Ureter (tissue), 1 donor: ENCODE data around the gene RPS28. TPM values are rescaled to one million over a fixed set of nuclear protein-coding genes. Genes with fewer than 3 reads are reported as not detected.
"Not testable (repeated sequence)": the region's sequence is repeated elsewhere in the genome, so short reads cannot be mapped to it uniquely, and the experiment has no call there.

Experiments used
- DNase-seq: peaks from one replicate; pipeline ENCODE4 v3.0.0-alpha.2; 2020; ENCODE audit warnings: low spot score
- total RNA-seq: library from RNA; stranded (reverse); gene quantifications from one replicate; pipeline ENCODE4 v1.2.4, GENCODE V29; 2023
- donor health status: DM: yes; HTN: yes; CAD: no.

RPS28 gene
- total RNA-seq, 1 donor from 2014 or later = 1,953 TPM

DNA sequence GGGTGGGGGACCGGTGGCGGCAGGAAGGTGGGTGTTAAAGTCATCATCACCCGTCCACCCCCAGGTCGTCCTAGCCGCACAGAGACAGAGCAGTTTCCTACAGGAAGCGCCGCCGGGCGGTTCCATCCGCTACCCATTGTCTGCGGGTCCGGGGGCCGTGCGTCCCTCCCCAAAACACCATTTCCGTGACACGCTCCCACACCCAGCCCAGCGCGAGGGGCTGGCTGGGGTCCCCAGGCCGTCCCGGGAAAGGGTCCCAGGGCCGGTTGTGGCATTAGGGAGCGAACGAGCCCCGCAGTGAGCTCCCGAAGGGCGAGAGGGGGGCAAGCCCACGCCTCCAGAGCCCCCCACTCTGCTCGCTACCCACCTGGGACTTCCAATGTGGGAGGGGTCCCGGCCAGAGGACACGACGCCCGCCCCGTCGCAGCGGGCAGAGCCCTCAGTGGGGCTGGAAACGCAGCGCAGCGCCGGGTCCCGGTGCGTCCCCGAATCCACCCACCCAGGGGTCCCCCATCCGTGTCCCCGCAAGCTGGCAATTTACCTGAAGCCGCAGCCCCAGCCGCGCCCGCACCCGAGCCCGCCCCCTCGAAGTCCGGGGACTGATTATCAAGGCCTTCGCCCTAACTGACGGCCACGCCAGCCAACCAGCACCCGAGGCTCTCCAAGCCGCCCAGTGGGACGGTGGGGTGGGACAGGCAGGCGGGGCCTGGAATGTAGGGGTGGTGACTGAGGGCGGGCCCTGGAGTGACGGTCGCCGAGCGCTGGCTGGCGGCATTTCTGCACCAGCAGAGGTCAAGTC, 21.6 kb downstream of the RPS28 start, which contains the start of gene KANK3:
Gene KANK3, minus strand, starts transcription at position 579 of the 799 bp plus-strand sequence. CDS start 5,434 bp downstream, outside the sequence.
- peak; percentile 94 for DNase-seq

DNA sequence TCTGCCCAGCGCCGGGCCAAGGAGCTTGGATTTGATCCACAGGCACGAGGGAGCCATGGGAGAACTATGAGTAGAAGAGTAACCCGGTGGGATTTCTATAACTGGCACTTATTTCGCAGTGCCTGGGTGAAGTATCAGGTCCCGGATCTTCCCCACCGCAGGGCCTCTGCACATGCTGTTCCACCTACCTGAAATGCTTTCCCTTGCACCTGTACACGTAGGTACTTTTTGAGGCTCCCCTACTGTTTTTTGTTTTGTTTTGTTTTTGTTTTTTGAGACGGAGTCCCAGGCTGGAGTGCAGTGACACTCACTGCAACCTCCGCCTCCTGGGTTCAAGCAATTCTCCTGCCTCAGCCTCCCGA, 22.2 kb downstream of the RPS28 start:
- DNase-seq = no peak

DNA sequence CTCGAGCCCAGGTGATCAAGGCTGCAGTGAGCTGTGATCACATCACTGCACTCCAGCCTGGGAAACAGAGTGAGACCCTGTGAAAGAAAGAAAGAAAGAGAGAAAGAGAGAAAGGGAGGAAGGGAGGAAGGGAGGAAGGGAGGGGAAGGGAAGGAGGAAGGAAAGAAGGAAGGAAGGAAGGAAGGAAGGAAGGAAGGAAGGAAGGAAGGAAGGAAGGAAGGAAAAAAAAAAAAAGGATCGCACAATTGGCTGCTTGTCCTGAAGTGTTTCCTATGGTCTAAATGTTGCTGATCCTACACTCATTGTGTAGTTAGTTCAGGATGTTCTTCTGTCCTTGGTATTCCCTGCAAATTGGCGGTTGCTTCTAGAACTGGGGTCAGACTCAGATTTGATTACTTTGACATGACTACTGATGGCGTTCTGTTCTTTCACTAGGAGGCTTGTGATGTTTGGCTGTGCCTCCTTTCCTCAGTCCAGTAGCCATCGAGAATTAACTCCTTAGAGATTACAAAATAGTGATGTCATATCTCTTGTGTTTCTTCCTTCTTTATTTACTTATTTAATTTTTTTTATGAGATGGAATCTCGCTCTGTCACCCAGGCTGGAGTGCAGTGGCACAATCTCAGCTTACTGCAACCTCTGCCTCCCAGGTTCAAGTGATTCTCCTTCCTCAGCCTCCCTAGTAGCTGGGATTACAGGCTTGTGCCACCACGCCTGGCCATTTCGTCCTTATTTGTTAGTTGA, 28.5 kb downstream of the RPS28 start:
- not testable (repeated sequence) for DNase-seq

DNA sequence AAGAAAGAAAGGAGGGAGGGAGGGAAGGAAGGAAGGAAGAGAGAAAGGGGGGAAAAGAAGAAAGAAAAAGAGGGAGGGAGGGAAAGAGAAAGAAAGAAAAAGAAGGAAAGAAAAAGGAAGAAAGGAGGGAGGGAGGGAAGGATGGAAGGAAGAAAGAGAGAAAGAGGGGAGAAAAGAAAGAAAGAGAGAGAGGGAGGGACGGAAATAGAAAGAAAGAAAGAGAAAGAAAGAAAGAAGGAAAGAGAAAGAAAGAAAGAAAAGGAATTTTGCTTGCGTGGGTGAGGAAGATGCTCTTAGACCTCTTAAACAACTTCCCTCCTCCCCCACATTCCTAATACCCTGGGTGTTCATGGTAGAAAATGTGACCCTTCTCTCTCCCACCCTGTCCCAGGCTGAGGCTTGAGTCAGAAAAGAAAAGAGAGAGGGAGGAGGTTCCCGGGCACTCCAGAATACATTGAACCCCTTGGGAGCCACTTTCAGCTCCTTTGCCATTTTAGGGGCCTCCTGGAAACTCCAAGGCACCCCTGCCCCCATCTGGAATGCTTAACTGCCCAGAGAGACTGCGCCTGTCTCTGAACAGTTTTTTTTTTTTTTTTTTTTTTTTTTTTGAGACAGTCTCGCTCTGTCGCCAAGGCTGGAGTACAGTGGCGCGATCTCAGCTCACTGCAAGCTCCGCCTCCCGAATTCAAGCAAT, 31.0 kb downstream of the RPS28 start:
- DNase-seq = no peak

DNA sequence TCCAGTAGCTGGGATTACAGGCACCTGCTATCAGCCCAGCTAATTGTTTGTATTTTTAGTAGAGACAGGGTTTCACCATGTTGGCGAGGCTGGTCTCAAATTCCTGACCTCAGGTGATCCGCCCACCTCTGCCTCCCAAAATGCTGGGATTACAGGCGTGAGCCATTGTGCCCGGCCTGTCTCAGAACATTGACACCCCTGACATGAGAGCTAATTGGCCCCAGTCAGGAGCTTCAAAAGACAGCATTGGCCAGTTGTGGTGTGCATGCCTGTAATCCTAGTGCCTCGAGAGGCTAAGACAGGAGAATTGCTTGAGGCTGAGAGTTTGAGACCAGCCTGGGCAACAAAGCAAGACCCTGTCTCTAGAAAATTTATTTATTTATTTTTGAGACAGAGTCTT, 31.5 kb downstream of the RPS28 start:
- not testable (repeated sequence) for DNase-seq

DNA sequence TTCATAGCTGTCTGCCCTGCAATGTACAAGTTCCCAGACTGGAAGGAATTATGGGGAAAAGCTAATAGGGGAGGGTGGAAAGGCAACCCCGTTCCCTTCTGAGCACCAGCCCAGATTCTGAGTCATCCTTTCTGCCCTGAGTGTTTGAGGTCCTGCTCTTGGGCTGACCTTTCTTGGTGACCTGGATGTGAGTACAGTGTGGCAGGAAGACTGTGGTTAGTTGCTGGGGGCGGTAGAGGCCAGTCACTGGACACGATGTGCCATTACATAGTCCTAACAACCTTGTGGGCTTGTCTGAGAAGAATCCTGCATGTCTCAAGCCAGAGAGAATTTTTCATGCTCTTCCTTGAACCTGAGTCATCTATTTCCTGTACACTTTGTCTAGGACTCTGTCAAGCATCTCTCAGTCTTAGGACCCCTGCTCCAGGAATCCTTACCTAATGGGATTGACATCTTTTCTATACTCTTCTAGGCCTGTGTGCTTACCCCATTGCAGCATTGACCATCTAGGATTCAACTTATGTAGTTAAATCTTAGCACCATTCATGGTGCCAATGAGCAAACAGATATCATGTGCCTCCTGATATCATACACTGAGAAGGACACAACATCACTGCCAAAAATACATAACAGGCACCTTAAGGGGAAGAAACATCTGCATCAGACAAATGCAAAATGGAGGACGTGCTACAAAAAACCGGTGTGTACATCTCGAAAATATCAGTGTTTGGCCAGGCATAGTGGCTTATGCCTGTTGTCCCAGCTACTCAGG, 34.5 kb downstream of the RPS28 start:
- DNase-seq = no peak

DNA sequence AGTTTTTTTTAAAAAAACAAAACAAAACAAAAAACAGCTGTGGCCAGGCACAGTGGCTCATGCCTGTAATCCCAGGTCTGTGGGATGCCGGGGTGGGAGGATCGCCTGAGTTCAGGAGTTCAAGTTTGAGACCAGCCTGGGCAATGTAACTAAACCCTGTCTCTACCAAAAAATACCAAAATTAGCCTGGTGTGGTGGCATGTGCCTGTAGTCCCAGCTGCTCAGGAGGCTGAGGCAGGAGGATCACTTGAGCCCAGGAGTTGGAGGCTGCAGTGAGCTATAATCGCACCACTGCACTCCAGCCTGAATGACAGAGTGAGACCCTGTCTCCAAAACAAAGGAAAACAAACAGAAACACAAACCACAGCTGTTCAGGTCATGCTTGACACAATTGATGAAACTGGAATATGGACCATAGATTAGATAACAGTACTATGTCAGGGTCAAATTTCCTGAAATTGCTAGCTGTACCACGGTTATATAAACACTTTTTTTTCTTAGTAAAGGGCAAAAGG, 35.8 kb downstream of the RPS28 start:
- no peak for DNase-seq

DNA sequence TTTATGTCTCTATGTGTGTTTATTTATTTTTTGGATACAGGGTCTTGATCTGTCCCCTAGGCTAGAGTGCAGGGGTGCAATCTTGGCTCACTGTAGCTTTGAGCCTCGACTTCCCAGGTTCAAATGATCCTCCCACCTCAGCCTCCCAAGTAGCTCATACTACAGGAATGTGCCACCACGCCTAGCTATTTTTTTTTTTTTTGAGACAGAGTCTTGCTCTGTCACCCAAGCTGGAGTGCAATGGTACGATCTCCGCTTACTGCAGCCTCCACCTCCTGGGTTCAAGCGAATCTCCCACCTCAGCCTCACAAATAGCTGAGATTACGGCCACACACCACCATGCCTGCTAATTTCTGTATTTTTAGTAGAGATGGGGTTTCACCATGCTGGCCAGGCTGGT, 37.7 kb downstream of the RPS28 start:
- DNase-seq = no peak

DNA sequence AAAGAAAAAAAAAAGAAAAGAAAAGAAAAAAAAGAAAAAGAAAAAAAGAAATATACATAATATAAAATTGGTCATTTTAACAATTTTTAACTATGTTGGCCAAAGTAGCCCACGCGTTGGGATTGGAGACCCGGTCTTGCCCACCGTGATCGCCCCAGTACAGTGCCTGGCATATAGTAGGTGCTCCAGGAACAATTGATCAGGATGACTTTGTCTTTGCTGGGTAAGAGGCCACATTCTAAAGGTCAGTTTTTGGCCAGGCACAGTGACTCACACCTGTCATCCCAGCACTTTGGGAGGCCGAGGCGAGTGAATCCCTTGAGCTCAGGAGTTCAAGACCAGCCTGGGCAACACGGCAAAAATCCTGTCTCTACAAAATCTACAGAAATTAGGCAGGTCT, 38.9 kb downstream of the RPS28 start:
- no peak for DNase-seq

DNA sequence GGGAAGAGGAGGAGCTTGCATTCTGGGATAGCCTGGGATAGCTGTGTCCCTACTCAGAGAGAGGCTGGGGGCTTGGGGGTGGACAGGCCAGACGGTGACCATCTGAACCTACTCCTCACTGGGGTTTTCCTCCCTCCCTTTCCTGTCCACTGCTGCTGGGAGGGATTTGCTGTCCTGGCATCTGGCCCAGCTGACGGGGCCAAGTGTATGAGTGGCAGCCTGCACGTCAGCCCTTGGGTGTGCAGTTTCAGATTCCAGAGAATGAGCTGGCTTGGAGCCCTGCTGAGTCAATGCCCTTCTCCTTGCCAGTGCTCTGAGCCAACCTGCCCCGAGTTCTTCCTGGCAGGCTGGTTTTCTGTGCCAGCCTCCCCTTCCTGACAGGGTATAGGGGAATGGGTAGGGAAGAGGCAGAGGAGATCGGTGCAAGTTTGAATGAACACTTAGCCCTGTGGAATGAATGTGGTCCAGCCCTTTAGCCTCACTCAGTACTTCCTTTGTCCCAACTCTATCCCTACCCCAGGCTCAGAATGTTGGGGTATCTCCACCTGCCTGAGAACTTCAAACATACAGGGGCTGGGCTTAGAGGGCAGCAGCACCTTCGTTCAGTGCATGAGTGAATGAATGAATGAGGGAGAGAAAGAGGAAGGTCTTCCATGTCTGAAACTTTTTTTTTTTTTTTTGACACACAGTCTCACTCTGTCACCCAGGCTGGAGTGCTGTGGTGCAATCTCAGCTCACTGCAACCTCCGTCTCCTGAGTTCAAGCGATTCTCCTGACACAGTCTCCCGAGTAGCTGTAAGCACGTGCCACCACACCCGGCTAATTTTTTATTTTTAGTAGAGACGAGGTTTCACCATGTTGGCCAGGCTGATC, 40.9 kb downstream of the RPS28 start:
- DNase-seq = peak; percentile 95

DNA sequence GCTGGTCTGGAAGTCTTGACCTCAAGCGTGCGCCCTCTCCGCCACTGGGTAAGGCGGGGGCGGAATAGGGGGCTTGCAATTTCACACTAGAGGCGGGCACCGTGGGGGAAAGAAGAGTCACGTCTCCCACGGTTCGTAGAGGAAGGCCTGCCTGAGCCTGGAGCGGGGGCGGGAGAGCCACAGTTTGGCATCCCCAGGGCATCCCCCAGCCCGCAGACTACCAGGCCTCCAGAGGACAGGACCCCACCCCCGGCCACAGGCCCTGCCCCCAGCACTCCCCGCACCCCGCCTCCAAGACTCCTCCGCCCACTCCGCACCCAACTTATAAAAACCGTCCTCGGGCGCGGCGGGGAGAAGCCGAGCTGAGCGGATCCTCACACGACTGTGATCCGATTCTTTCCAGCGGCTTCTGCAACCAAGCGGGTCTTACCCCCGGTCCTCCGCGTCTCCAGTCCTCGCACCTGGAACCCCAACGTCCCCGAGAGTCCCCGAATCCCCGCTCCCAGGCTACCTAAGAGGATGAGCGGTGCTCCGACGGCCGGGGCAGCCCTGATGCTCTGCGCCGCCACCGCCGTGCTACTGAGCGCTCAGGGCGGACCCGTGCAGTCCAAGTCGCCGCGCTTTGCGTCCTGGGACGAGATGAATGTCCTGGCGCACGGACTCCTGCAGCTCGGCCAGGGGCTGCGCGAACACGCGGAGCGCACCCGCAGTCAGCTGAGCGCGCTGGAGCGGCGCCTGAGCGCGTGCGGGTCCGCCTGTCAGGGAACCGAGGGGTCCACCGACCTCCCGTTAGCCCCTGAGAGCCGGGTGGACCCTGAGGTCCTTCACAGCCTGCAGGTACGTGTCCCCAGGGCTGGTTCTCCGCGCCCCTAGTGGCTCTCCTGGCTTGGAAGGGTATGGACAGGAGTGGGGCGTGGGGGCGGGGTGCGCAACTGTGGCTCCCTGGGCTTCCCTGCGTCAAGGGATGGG, 42.8 kb downstream of the RPS28 start, which contains the start of gene ANGPTL4:
Gene ANGPTL4, plus strand, starts transcription at position 353 of the 969 bp plus-strand sequence. Its CDS starts 167 bp downstream, at position 520.
- peak; percentile 80 for DNase-seq

DNA sequence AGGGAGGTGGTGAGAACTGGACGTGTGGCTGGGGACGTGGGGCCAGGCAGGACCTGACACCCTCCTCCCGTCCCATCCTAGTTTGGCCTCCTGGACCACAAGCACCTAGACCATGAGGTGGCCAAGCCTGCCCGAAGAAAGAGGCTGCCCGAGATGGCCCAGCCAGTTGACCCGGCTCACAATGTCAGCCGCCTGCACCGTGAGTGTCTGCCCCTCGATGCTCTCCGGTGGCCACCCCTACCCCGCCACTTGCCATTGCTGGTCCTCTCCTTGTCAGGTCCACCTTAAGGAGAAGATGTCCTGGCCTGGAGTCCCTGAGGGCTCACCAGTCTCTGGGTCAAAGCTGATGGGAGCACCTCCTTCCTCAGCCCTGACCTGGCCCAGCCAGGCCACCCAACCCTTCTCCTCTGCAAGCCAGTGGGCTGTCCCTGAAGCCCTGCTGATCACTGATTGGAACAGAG, 44.9 kb downstream of the RPS28 start:
- DNase-seq = no peak

DNA sequence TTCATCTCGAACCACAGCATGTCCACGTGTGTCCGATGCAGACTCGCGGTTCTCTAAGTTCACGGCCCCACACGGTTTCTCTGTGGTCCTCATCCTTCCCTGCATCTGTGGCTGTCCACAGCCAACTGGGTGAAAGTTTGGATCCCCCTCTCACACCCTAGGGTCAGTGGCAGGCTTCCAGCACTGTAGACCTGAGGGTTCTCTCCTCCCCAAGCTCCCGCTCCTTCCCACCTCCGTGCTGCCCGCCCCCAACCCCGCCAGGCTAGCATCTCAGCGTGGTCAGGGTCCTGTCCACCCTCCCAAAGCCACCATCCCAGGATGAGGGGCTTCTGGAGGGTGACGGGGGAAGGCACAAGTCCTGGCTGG, 45.6 kb downstream of the RPS28 start:
- DNase-seq = no peak

DNA sequence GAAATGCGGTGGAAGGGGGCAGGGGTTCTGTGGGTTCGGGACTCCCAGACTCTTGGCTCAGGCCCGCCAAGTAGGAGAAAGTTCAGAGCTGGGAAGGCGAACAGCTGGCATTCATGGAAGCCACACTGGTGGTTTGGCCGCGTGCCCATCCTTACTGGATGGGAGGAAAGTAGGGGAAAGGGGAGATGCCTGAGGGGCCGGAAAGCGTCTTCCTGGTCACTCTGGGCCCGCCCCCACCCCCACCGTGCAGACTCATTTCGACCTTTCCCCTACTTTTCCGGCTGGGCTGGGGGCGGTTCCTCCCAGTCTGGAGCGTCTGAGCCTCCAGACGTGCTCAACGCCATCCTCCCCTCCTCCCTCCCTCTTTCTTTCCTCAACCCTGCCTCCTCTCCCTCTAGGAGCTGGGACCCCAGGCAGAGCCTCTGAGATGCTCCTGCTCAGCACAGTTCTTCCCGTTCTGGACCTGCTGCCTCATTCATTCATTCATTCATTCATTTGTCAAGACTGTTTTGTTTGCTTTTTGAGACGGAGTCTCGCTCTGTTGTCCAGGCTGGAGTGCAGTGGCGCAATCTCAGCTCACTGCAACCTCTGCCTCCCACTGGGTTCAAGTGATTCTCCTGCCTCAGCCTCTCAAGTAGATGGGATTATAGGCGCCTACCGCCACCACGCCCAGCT, 46.2 kb downstream of the RPS28 start:
- DNase-seq = peak; percentile 88

DNA sequence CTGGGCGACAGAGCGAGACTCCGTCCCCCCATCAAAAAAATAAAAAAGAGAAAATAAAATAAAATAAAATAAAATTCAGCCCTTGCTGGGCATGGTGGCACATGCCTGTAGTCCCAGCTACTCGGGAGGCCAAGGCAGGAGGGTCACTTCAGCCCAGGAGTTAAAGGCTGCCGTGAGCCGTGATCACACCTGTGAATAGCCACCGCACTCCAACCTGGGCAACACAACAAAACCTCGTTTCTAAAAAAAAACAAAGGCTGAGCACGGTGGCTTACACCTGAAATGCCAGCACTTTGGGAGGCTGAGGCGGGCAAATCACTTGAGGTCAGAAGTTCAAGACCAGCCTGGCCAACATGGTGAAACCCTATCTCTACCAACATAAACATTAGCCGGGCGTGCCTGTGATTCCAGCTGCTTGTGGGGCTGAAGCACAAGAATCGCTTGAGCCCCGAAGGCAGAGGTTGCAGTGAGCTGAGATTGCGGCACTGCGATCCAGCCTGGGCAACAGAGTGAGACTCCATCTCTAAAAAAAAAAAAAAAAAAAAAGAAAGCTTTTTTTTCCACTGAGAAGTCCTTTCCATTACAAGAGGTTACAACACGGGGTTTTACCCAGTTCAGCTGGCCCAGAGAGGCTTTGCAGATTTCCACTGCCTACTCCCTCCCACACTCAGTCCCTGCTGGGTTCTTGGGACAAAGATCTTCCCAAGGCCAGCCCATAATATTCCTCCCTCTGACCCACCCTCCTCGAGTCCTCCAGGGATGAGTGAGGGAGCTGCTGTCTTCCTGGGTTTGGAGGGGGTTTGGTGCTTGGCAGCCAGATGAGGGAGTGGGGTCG, 49.1 kb downstream of the RPS28 start:
- no peak for DNase-seq

DNA sequence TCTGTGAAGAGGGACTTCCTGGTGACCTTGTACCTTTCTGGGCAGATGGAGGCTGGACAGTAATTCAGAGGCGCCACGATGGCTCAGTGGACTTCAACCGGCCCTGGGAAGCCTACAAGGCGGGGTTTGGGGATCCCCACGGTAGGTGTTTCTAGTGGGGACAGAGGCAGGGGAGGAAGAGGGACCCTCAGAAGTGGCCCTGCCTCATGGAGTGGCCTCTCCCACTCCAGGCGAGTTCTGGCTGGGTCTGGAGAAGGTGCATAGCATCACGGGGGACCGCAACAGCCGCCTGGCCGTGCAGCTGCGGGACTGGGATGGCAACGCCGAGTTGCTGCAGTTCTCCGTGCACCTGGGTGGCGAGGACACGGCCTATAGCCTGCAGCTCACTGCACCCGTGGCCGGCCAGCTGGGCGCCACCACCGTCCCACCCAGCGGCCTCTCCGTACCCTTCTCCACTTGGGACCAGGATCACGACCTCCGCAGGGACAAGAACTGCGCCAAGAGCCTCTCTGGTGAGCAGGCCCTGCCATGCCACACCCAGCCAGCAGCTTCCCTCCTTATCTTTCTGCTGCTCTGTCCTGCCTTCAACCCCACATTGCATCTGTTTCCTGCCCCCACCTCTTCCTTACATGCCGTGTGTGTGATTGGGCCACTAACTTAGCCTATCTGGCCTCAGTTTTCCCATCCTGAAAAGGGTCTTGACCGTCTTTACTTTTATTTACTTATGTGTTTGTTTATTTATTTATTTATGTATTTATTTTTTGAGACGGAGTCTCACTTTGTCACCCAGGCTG, 49.9 kb downstream of the RPS28 start:
- DNase-seq = no peak
